A673 (cell line): ENCODE results near the gene GRIPAP1. TPM values are rescaled to one million over a fixed set of nuclear protein-coding genes. Genes with fewer than 3 reads are reported as not detected.

Experiments used
- BruUV-seq: library from RNA; stranded (reverse); fragments of 400-500 nt; replicated peaks from 2 replicates; lab custom pipeline; 2021; lab: Mats Ljungman, UMichigan
- CTCF ChIA-PET: fragments of 300-600 bp; sonication (Branson Sonifier 250); formaldehyde crosslinking; loops from one replicate; lab custom pipeline; 2022; ENCODE audit warnings: antibody characterized with exemption; lab: Charles Lee
- POLR2A ChIA-PET: fragments of 300-600 bp; sonication (Branson Sonifier 250); formaldehyde crosslinking; loops from one replicate; lab custom pipeline; 2022; ENCODE audit warnings: antibody characterized with exemption; ENCODE audit not compliant: low non-redundant PET; lab: Charles Lee
- DNase-seq: peaks from one replicate; pipeline ENCODE4 v3.0.0-alpha.2; 2015; ENCODE audit warnings: low spot score
- H3K27ac ChIP-seq: fragments of 200-600 bp; sonication (generic); 2 replicates; pipeline ENCODE4 v1.5.1; 2016; ENCODE audit warnings: mixed run types, low read depth, mild to moderate bottlenecking, mixed read lengths, antibody characterized with exemption, low read length; ENCODE audit not compliant: poor library complexity, severe bottlenecking
- H3K27me3 ChIP-seq: fragments of 200-600 bp; sonication (generic); replicated peaks from 2 replicates; pipeline ENCODE4 v1.6.1; 2017; ENCODE audit warnings: mixed run types, low read depth, mild to moderate bottlenecking, mixed read lengths, antibody characterized with exemption, low read length; ENCODE audit not compliant: insufficient read depth, poor library complexity
- H3K36me3 ChIP-seq: fragments of 200-600 bp; sonication (generic); 2 replicates; pipeline ENCODE4 v1.6.1; 2016; ENCODE audit warnings: mixed run types, mild to moderate bottlenecking, mixed read lengths, antibody characterized with exemption, low read length; ENCODE audit not compliant: insufficient read depth, poor library complexity, severe bottlenecking
- H3K4me1 ChIP-seq: fragments of 200-600 bp; sonication (generic); 2 replicates; pipeline ENCODE4 v1.6.1; 2017; ENCODE audit warnings: mixed run types, mild to moderate bottlenecking, mixed read lengths, antibody characterized with exemption, low read length; ENCODE audit not compliant: insufficient read depth, poor library complexity, severe bottlenecking
- H3K4me3 ChIP-seq: fragments of 200-600 bp; sonication (generic); 2 replicates; pipeline ENCODE4 v1.5.1; 2016; ENCODE audit warnings: low read depth, mixed run types, mild to moderate bottlenecking, mixed read lengths, low read length; ENCODE audit not compliant: poor library complexity, severe bottlenecking
- H3K9me3 ChIP-seq: fragments of 200-600 bp; sonication (generic); 2 replicates; pipeline ENCODE4 v1.6.1; 2016; ENCODE audit warnings: mixed run types, low read depth, mild to moderate bottlenecking, mixed read lengths, antibody characterized with exemption, low read length; ENCODE audit not compliant: poor library complexity, severe bottlenecking
- EZH2 ChIP-seq: fragments of 200-600 bp; sonication (generic); IDR thresholded peaks from 2 replicates; pipeline ENCODE4 v1.6.1; 2017; ENCODE audit warnings: borderline replicate concordance, low read depth, mild to moderate bottlenecking, mixed read lengths, antibody characterized with exemption, low read length; ENCODE audit not compliant: poor library complexity, severe bottlenecking
- intact Hi-C: fragments of 100-400 bp; cut with micrococcal nuclease; formaldehyde crosslinking; loops from one replicate; pipeline ENCODE4 v1.10.0; 2022; ENCODE audit not compliant: unreplicated experiment
- total RNA-seq: library from RNA; stranded (reverse); gene quantifications from 2 replicates; pipeline ENCODE4 v1.2.3, GENCODE V29; 2021
- TF ChIP-seq, protein P1 (sequence below): fragments of 300-800, 200-600 bp; sonication (generic); conservative IDR thresholded peaks from 2 replicates; pipeline ENCODE4 v1.5.1; 2017; ENCODE audit warnings: low read depth, mild to moderate bottlenecking, antibody characterized with exemption, low read length, moderate library complexity, mixed read lengths

GRIPAP1 gene
- total RNA-seq, 1 experiment from 2014 or later = 64.0 TPM

GRCh38 chrX:48945517-48946348, 56.3 kb downstream of the GRIPAP1 start:
- Histone ChIP-seq H3K27ac (no peak overlapping the region), H3K4me3 (no peak overlapping the region), H3K27me3 (no peaks in the 10 kb centered on the region), H3K36me3 (no peaks in the 10 kb centered on the region), H3K4me1 (no peaks in the 10 kb centered on the region), H3K9me3 (no peaks in the 10 kb centered on the region)
- no peak for TF ChIP-seq EZH2
- TF ChIP-seq, protein P1, sequence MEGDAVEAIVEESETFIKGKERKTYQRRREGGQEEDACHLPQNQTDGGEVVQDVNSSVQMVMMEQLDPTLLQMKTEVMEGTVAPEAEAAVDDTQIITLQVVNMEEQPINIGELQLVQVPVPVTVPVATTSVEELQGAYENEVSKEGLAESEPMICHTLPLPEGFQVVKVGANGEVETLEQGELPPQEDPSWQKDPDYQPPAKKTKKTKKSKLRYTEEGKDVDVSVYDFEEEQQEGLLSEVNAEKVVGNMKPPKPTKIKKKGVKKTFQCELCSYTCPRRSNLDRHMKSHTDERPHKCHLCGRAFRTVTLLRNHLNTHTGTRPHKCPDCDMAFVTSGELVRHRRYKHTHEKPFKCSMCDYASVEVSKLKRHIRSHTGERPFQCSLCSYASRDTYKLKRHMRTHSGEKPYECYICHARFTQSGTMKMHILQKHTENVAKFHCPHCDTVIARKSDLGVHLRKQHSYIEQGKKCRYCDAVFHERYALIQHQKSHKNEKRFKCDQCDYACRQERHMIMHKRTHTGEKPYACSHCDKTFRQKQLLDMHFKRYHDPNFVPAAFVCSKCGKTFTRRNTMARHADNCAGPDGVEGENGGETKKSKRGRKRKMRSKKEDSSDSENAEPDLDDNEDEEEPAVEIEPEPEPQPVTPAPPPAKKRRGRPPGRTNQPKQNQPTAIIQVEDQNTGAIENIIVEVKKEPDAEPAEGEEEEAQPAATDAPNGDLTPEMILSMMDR = peak; percentile 84
- peak; percentile 43 for DNase-seq
- no TSS peak for BruUV-seq
- ChIA-PET POLR2A (interaction anchor here (0.6 kb wide), 1 partner anchor 52 kb away, joined by 4 read pairs; no protein-coding TSS in a partner anchor), CTCF (interaction anchor here (0.6 kb wide), 1 partner anchor 297 kb away, joined by 3 read pairs; no protein-coding TSS in a partner anchor)
- intact Hi-C loops = loop anchor here (10.0 kb wide), 1 partner anchor 141 kb away; the partner anchor contains the start of gene HDAC6

GRCh38 chrX:48942895-48943294, 59.2 kb downstream of the GRIPAP1 start:
- no peaks in the 10 kb centered on the region for H3K27me3 ChIP-seq
- H3K4me1 ChIP-seq = no peaks in the 10 kb centered on the region
- BruUV-seq = no TSS peak
- TF ChIP-seq EZH2 = no peak
- TF ChIP-seq, protein P1 = no peak
- DNase-seq = no peak
- POLR2A ChIA-PET = no interaction called here
- intact Hi-C loops = loop anchor here (10.0 kb wide), 1 partner anchor 138 kb away; the partner anchor contains the start of gene HDAC6
- CTCF ChIA-PET = no interaction called here
- H3K9me3 ChIP-seq = no peaks in the 10 kb centered on the region
- no peak overlapping the region for H3K4me3 ChIP-seq
- H3K27ac ChIP-seq = no peak overlapping the region
- H3K36me3 ChIP-seq = no peaks in the 10 kb centered on the region

DNA sequence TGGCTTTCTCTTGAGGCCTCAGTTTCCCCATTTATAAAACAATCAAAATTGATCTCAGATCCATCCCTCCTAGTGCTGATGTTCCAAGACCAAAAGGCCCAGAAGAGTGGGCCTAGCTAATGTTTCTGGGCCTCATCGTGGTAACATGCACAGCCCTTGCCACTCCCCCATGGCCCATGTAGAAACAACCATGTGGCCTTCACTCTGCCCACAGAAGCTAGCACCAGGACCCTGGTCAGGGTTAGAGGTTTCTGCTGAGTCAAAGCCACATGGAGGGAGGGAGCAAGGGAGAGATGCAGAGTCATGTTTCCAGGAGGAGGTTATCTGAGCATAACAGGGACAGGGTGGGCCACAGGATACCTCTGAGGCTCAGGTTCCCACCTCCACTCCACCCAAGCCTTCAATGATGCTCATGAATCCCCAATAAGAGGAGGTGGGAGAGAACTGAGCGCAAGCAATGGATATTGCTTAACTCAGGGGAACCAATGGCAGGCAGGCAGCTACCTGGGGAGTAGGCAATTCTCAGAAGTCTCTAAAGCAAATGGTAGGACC, 61.6 kb downstream of the GRIPAP1 start:
- H3K27me3 ChIP-seq = no peaks in the 10 kb centered on the region
- H3K27ac ChIP-seq = no peak overlapping the region
- CTCF ChIA-PET = no interaction called here
- BruUV-seq = no TSS peak
- POLR2A ChIA-PET = no interaction called here
- DNase-seq = no peak
- no peaks in the 10 kb centered on the region for H3K36me3 ChIP-seq
- TF ChIP-seq, protein P1 = no peak
- no peak for TF ChIP-seq EZH2
- no peak overlapping the region for H3K4me3 ChIP-seq
- intact Hi-C loops = loop anchor here (10.0 kb wide), 1 partner anchor 136 kb away; the partner anchor contains the start of gene HDAC6
- H3K4me1 ChIP-seq = no peaks in the 10 kb centered on the region
- H3K9me3 ChIP-seq = no peaks in the 10 kb centered on the region
